Activated CD4-positive, alpha-beta memory T cell treated with anti-CD3 and anti-CD28 coated beads, Interleukin-2, amount 10 ng/mL, durations not matched to agents 7 days and 5 days (primary cell): ENCODE results near the gene TGFBR3. TPM values are rescaled to one million over a fixed set of nuclear protein-coding genes. Genes with fewer than 3 reads are reported as not detected.

Experiments used
- CTCF ChIA-PET: fragments of 350-600 bp; sonication (Branson Sonifier 250); formaldehyde crosslinking; loops from one replicate; lab custom pipeline; 2021; ENCODE audit warnings: antibody characterized with exemption, inconsistent platforms; lab: Charles Lee
- POLR2A ChIA-PET: fragments of 350-600 bp; sonication (Branson Sonifier 250); formaldehyde crosslinking; loops from one replicate; lab custom pipeline; 2021; ENCODE audit warnings: antibody characterized with exemption; lab: Charles Lee
- DNase-seq: peaks from one replicate; pipeline ENCODE4 v3.0.0-alpha.2; 2020
- H3K27ac Mint-ChIP-seq: one replicate; pipeline ENCODE4 v1.8.0; 2021; ENCODE audit warnings: mild to moderate bottlenecking, mixed read lengths
- H3K27me3 Mint-ChIP-seq: one replicate; pipeline ENCODE4 v1.8.0; 2021; ENCODE audit warnings: mixed read lengths
- H3K36me3 Mint-ChIP-seq: one replicate; pipeline ENCODE4 v1.8.0; 2021; ENCODE audit warnings: low read depth, mixed read lengths
- H3K4me1 Mint-ChIP-seq: one replicate; pipeline ENCODE4 v1.8.0; 2021; ENCODE audit warnings: mixed read lengths
- H3K4me3 Mint-ChIP-seq: one replicate; pipeline ENCODE4 v1.8.0; 2021; ENCODE audit warnings: mild to moderate bottlenecking, mixed read lengths
- H3K9me3 Mint-ChIP-seq: one replicate; pipeline ENCODE4 v1.8.0; 2021; ENCODE audit warnings: mixed read lengths
- total RNA-seq, 2 experiments: library from RNA; stranded (reverse); gene quantifications; one replicate each; pipeline ENCODE4 v1.2.3, GENCODE V29; 2021

TGFBR3 gene
- total RNA-seq, 2 experiments from 2014 or later, result 35.9 to 41.6 TPM

DNA sequence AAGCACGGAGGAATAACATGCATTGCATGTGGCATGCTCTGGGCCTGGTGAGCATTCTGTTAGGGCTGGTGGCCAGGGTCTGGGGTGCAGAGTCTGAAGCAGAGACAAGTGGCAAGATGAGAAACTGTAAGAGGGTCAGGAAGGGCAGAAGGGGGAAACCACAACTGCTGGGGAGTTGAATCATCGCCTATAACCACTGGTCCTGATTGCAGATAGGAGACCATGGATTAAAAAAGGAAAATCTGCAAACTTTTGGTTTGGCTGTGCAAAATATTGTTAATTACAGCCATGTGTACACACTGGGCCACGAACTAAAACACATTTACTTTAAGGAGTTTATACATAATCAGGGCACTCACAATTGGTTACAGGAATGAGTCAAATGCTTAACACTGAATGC lies 76.6 kb downstream of the TGFBR3 start:
- POLR2A ChIA-PET, result interaction anchor here (0.8 to 1.5 kb wide), 3 partner anchors 13 to 76 kb away, joined by 3 to 6 read pairs (median 3); partner anchors contain the start of gene TGFBR3
- peaks cover 4% of the 10 kb centered on the region for H3K27me3 Mint-ChIP-seq
- no peak for DNase-seq
- peaks cover 9% of the 10 kb centered on the region for H3K36me3 Mint-ChIP-seq
- CTCF ChIA-PET, result interaction anchor here (1.3 kb wide), 1 partner anchor 76 kb away, joined by 4 read pairs; the partner anchor contains the start of gene TGFBR3
- no peak overlapping the region for H3K4me3 Mint-ChIP-seq
- peaks cover 70% of the 10 kb centered on the region for H3K4me1 Mint-ChIP-seq
- no peak overlapping the region for H3K27ac Mint-ChIP-seq
- no peaks in the 10 kb centered on the region for H3K9me3 Mint-ChIP-seq

DNA sequence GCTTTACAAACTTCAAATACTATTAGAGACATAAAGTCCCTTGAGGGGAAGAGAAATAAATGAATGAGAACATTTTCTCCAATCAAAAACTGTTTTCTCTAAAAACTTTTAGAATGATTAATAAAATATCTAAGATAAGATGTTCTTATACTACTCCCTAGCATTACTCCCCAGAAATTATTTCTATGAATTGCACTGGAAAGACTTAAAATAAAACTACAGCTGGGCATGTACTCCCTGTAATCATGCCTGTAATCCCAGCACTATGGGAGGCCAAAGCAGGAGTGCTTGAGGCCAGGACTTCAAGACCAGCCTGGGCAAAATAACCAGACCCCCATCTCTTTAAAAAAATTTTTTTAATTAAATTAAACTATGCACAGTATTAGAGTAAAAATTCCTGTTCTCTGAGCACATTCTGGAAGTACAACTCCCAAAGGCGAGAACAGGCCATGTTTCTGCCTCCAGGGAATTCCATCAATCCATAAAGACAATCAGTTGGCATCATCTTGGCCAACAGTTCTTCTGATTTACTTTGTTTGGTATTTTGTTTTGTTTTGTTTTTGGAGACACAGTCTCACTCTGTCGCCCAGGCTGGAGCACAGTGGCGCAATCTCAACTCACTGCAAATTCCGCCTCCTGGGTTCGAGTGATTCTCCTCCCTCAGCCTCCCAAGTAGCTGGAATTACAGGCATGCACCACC lies 77.9 kb downstream of the TGFBR3 start:
- Mint-ChIP-seq H3K27me3 (peaks cover 4% of the 10 kb centered on the region), H3K9me3 (no peaks in the 10 kb centered on the region), H3K4me1 (peaks cover 79% of the 10 kb centered on the region), H3K4me3 (no peak overlapping the region), H3K27ac (no peak overlapping the region), H3K36me3 (peaks cover 13% of the 10 kb centered on the region)
- DNase-seq, result no peak
- CTCF ChIA-PET, result interaction anchor here (0.6 kb wide), 1 partner anchor 93 kb away, joined by 3 read pairs; no protein-coding TSS in a partner anchor
- POLR2A ChIA-PET, result no interaction called here

DNA sequence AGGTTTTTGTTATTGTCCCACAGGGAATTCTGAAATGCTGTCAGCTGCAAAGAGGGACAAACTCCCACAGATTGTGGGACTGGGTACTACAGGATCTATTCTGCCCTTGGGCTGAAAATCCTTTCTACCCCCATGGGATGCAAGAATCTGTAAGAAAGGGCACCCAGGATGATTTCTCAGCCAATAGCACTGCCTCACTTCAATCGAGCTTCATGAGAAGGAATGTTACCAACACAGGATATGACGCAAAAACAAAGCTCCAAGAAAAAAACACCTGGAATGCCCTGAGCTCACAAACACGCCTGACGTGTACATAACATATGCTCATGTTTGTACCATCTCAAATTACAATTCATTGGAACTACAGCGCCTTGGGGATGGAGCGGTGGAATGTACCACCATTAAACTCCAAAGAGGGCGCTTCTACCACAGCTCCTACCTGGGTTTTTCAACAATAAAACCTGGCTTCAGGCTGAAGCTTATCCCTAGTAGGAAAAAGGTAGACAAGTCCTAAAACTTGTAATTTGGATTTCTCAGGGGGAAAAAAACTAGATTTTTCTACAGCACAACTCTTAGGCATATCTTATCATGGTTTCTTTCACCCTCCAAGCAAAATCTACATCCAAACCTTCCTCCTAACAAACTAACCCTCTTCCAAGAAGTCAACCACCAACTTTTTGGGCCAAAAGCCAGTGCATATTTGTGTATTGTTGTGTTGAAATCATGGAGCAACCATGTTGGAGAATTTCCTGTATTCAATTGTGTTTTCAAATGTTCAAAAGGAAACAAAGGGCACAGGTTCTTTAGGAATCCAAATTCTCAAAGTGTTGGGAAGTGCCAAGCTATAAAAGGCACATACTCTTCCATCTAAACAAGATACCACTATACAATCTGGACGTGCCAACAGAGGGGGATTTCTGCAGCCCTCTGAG lies 78.9 kb downstream of the TGFBR3 start:
- POLR2A ChIA-PET, result no interaction called here
- Mint-ChIP-seq H3K27me3 (peaks cover 4% of the 10 kb centered on the region), H3K4me3 (no peak overlapping the region), H3K4me1 (peaks cover 83% of the 10 kb centered on the region), H3K36me3 (peaks cover 20% of the 10 kb centered on the region), H3K27ac (no peak overlapping the region), H3K9me3 (no peaks in the 10 kb centered on the region)
- DNase-seq, result no peak
- CTCF ChIA-PET, result no interaction called here

DNA sequence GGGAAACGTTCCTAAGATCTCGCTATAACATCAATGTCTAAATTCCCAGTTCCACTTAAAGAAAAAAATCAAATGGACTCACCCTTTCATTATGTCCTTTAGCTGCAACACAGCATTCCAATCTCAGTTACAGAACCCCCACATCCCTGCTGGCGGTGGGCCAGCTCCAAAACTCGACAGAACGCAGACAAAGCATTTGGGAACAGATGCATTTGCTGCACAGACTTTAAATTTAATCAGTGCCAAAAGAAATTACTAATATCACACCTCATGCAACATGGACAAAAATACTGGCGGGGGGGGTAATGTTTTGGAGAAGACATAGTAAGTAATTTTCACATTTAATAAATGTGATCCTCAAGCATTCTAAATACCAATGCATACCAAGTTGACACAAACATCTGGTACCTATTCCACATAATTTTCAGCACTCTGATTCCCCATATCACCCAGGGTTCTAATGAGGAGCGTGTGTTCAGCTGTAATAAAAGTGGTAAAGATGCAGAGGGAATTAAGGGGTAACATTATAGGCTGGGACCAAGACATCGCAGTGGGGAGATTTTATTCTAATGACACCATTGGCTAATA lies 79.7 kb downstream of the TGFBR3 start:
- CTCF ChIA-PET, result interaction anchor here (2.1 kb wide), 1 partner anchor 294 kb away, joined by 12 read pairs; no protein-coding TSS in a partner anchor
- Mint-ChIP-seq H3K9me3 (no peaks in the 10 kb centered on the region), H3K27ac (no peak overlapping the region), H3K36me3 (peaks cover 26% of the 10 kb centered on the region), H3K4me1 (peaks cover 82% of the 10 kb centered on the region), H3K4me3 (no peak overlapping the region), H3K27me3 (peaks cover 4% of the 10 kb centered on the region)
- DNase-seq, result no peak
- POLR2A ChIA-PET, result interaction anchor here (4.1 kb wide), 1 partner anchor 79 kb away, joined by 30 read pairs; the partner anchor contains the start of gene TGFBR3

DNA sequence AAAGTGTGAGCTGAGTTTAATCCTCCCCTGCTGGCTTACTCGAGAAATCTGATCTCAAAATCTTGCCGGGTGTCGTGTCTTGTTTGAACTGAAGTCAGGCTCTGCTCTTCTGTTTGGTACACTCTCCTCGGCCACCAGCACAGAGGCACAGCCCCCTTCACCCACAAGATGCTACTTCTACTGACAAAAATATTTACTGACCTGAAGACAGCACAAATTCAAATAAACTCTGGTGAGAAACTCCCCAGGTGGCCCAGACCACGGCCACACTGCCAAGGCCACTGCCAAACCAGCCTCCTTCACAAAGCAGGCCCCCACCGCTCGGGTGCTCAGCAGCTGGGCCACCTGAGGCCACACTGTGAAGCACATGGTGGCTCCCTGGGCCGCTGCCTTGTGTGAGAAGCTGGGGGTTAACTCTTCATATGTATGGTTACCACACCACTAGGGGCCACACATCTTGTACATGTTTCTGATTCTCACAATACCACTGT lies 80.6 kb downstream of the TGFBR3 start:
- peak; percentile 25 for DNase-seq
- POLR2A ChIA-PET, result interaction anchor here (1.1 to 4.1 kb wide), 8 partner anchors 29 to 284 kb away, joined by 3 to 30 read pairs (median 6); partner anchors contain the start of gene TGFBR3
- H3K27ac Mint-ChIP-seq, result peak overlapping the region; percentile 95

DNA sequence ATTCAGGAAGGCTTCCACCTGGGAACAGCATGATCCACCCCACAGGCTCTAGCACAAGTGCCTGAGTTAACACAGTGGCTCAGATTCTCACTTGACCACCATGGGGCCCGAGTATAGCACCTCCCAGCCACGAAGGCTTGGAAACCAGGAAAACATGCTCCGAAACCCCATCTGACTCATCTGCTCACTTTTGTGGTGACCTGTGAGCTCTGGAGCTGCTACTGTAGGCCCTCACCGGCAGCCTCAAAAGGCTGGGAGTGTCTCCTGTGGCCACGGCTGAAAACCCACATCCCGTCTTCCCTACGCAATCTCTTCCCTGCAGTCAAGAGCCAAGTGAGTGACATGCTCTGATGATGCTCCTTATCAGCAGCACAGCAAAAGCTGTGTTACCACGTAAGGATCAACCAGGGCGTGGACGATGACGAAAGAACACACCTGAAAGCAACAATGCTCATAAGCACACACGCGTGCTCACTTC lies 81.4 kb downstream of the TGFBR3 start:
- peaks cover 74% of the 10 kb centered on the region for H3K4me1 Mint-ChIP-seq
- ChIA-PET CTCF (interaction anchor here (0.6 to 2.1 kb wide), 9 partner anchors 9 to 302 kb away, joined by 3 to 12 read pairs (median 3); partner anchors contain the start of gene TGFBR3), POLR2A (interaction anchor here (0.6 to 4.1 kb wide), 15 partner anchors 15 to 304 kb away, joined by 3 to 30 read pairs (median 4); partner anchors contain the start of genes CDC7 and TGFBR3)
- peak; percentile 91 for DNase-seq
- no peaks in the 10 kb centered on the region for H3K9me3 Mint-ChIP-seq
- peak overlapping the region; percentile 95 for H3K27ac Mint-ChIP-seq
- H3K4me3 Mint-ChIP-seq, result peak overlapping the region; percentile 69
- peaks cover 2% of the 10 kb centered on the region for H3K27me3 Mint-ChIP-seq
- H3K36me3 Mint-ChIP-seq, result peaks cover 29% of the 10 kb centered on the region

More for the DNA sequence above, 80.6 kb downstream of the TGFBR3 start:
- no peak overlapping the region for H3K4me3 Mint-ChIP-seq
- H3K36me3 Mint-ChIP-seq, result peaks cover 29% of the 10 kb centered on the region
- H3K4me1 Mint-ChIP-seq, result peaks cover 78% of the 10 kb centered on the region
- H3K9me3 Mint-ChIP-seq, result no peaks in the 10 kb centered on the region
- peaks cover 2% of the 10 kb centered on the region for H3K27me3 Mint-ChIP-seq
- CTCF ChIA-PET, result interaction anchor here (1.0 to 2.1 kb wide), 6 partner anchors 9 to 293 kb away, joined by 3 to 12 read pairs (median 4); partner anchors contain the start of gene TGFBR3

- CTCF ChIA-PET, result interaction anchor here (0.6 to 2.1 kb wide), 9 partner anchors 8 to 302 kb away, joined by 3 to 12 read pairs (median 3); partner anchors contain the start of gene TGFBR3
- H3K4me3 Mint-ChIP-seq, result peak overlapping the region; percentile 69
- no peaks in the 10 kb centered on the region for H3K9me3 Mint-ChIP-seq
These were observed 82.0 kb downstream of the TGFBR3 start for GRCh38 chr1:91803847-91804545.

DNA sequence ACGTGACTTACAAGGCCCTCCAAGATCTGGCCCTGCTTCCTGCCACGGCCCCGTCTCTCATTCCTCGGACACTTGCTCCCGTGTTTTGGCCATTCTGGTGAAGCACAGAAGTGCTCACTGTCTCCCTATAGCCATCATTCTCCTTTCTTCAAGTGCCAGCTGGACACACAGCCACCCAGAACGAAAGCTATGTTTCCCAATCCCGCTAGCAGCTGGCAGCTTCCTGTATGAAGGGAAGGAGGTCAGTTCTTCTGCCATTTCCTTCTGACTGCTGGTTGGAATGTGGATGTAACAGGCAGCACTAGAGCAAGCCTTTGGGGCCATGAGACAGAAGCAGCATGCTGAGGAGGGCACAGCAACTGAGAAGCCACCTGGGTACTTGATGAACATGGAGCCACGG lies 82.8 kb downstream of the TGFBR3 start:
- CTCF ChIA-PET, result interaction anchor here (0.8 to 1.2 kb wide), 4 partner anchors 12 to 290 kb away, joined by 3 to 4 read pairs (median 3); no protein-coding TSS in a partner anchor
- POLR2A ChIA-PET, result interaction anchor here (0.6 to 4.1 kb wide), 7 partner anchors 26 to 254 kb away, joined by 3 to 30 read pairs (median 3); partner anchors contain the start of gene TGFBR3
- Mint-ChIP-seq H3K27me3 (peaks cover 4% of the 10 kb centered on the region), H3K4me3 (peak overlapping the region; percentile 69), H3K4me1 (peaks cover 73% of the 10 kb centered on the region), H3K9me3 (no peaks in the 10 kb centered on the region), H3K36me3 (peaks cover 32% of the 10 kb centered on the region), H3K27ac (peak overlapping the region; percentile 95)
- DNase-seq, result no peak

More at GRCh38 chr1:91803847-91804545, 82.0 kb downstream of the TGFBR3 start:
- POLR2A ChIA-PET, result interaction anchor here (0.6 to 4.1 kb wide), 17 partner anchors 15 to 303 kb away, joined by 3 to 30 read pairs (median 3); partner anchors contain the start of genes CDC7 and TGFBR3
- peaks cover 2% of the 10 kb centered on the region for H3K27me3 Mint-ChIP-seq
- peak; percentile 76 for DNase-seq
- peaks cover 74% of the 10 kb centered on the region for H3K4me1 Mint-ChIP-seq
- H3K27ac Mint-ChIP-seq, result peak overlapping the region; percentile 95
- H3K36me3 Mint-ChIP-seq, result peaks cover 29% of the 10 kb centered on the region

- H3K36me3 Mint-ChIP-seq, result peaks cover 38% of the 10 kb centered on the region
- H3K4me3 Mint-ChIP-seq, result no peak overlapping the region
- peaks cover 4% of the 10 kb centered on the region for H3K27me3 Mint-ChIP-seq
- H3K9me3 Mint-ChIP-seq, result no peaks in the 10 kb centered on the region
- no peak for DNase-seq
- peaks cover 67% of the 10 kb centered on the region for H3K4me1 Mint-ChIP-seq
- ChIA-PET POLR2A (interaction anchor here (0.5 kb wide), 1 partner anchor 195 kb away, joined by 4 read pairs; no protein-coding TSS in a partner anchor), CTCF (interaction anchor here (0.6 to 1.6 kb wide), 3 partner anchors 9 to 182 kb away, joined by 3 read pairs; no protein-coding TSS in a partner anchor)
- peak overlapping the region; percentile 18 for H3K27ac Mint-ChIP-seq
These were observed 84.3 kb downstream of the TGFBR3 start for GRCh38 chr1:91801496-91802115.

DNA sequence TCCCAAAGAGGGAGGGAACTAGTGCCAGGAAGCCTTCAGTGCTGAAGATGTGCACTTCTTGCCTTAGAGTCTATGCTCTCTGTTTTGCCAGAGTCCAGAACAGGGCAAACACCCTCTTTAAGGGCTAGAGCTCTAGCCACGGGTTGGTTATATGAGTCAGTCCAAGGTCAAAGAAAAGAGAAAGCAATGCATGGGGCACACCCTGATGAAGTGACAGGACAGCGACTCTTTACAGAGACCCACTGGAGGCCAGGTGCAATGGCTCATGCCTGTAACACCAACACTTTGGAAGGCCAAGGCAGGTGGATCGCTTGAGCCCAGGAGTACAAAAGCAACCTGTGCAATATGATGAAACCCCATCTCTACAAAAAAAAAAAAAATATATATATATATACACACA lies 86.1 kb downstream of the TGFBR3 start:
- Mint-ChIP-seq H3K27me3 (peaks cover 2% of the 10 kb centered on the region), H3K9me3 (no peaks in the 10 kb centered on the region), H3K36me3 (peaks cover 49% of the 10 kb centered on the region), H3K4me3 (no peak overlapping the region), H3K4me1 (peaks cover 58% of the 10 kb centered on the region), H3K27ac (no peak overlapping the region)
- ChIA-PET CTCF (no interaction called here), POLR2A (no interaction called here)
- DNase-seq, result no peak
